ENCODE measurements around the gene SKAP1.
"Not testable (repeated sequence)": the region's sequence is repeated elsewhere in the genome, so short reads cannot be mapped to it uniquely, and the experiment has no call there.

SKAP1 gene

DNA sequence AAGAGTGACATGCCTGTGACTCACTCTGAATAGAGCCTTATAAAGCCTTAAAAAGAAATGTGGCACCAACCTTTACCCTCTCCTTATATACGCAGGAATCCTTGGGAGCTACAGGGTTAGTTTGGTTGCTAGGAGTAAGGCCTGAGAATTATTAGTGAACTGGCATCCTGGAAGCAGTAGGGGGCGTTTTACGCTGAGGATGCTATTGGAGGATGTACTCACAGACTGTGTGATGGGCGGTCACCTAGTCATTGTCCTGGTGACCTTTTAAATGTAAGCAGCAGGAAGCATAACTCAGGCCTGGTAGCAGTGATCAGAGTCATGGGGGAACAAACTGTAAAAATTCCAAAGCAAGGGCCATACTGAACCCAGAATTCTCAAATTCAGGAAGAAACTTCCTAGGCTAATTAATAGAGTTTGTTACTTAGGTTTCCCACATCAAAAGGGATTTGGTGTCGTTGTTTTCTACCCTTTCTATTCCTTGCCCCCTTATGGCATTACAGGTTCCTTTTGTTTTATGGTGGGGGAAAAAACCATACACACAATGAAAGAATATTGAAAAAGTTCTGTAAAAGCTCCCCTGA is 168.6 kb downstream of the SKAP1 start:
- no peaks in the 10 kb centered on the region for H3K9me3 Mint-ChIP-seq
- peak overlapping the region; percentile 54 for H3K27ac Mint-ChIP-seq
- peaks cover 29% of the 10 kb centered on the region for H3K4me1 Mint-ChIP-seq
- DNase-seq, result peak; percentile 16
- no peak for ATAC-seq
- H3K27me3 Mint-ChIP-seq, result no peaks in the 10 kb centered on the region
- H3K4me3 Mint-ChIP-seq, result no peak overlapping the region
- H3K36me3 Mint-ChIP-seq (ENCODE audit: low read depth), result peaks cover 8% of the 10 kb centered on the region

DNA sequence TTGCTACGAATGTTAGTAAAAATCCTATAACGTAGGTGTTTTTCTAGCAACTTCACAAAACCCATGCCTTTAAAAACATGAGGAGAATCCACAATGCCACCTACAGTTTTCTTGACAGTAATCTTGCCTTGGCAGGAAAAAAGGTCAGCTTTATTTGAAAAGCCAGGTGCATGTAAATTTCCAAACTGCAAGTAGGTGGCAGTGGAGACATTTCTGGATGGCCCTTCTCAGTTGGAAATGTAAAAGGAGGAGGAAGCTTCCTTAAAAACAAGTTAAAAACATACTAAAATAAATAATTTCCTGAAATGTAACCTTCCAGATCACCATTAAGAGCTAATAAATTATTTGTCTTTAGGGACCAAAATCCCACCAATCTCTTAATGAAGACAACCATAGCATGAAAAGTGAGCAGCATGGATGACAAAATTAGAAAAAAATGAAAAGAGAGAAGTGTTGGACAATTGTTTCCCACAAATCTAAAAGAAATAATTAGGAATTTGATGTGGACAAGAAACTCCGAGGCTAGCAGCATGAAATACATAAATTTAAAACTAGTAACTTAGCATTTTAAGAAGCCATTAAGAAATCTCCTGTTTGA is 170.2 kb downstream of the SKAP1 start:
- peaks cover 13% of the 10 kb centered on the region for H3K4me1 Mint-ChIP-seq
- no peaks in the 10 kb centered on the region for H3K27me3 Mint-ChIP-seq
- H3K4me3 Mint-ChIP-seq, result no peak overlapping the region
- peaks cover 7% of the 10 kb centered on the region for H3K36me3 Mint-ChIP-seq (ENCODE audit: low read depth)
- DNase-seq (no peak), ATAC-seq (no peak)
- no peaks in the 10 kb centered on the region for H3K9me3 Mint-ChIP-seq
- H3K27ac Mint-ChIP-seq, result no peak overlapping the region

DNA sequence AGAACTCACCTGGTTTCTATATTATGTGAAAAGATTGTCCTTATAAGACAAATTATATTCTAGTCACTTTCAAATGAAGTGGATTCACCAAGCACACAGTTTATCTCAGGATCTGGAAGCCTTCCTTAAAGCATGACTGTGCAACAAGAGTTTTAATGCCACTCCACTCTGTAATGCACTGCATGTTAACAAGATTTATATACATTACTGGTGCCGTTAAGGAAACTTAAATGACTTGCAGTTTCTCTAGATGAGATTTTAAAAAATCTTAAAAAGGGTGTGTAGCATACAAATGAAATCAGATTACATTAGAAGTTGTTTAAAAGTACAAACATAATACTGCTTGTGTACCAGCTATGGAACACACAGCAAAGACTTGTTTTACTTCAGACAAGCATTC is 171.7 kb downstream of the SKAP1 start:
- DNase-seq (no peak), ATAC-seq (no peak)
- H3K27me3 Mint-ChIP-seq, result no peaks in the 10 kb centered on the region
- H3K9me3 Mint-ChIP-seq, result no peaks in the 10 kb centered on the region
- peaks cover 7% of the 10 kb centered on the region for H3K4me1 Mint-ChIP-seq
- no peak overlapping the region for H3K4me3 Mint-ChIP-seq
- no peak overlapping the region for H3K27ac Mint-ChIP-seq
- H3K36me3 Mint-ChIP-seq (ENCODE audit: low read depth), result peaks cover 8% of the 10 kb centered on the region

DNA sequence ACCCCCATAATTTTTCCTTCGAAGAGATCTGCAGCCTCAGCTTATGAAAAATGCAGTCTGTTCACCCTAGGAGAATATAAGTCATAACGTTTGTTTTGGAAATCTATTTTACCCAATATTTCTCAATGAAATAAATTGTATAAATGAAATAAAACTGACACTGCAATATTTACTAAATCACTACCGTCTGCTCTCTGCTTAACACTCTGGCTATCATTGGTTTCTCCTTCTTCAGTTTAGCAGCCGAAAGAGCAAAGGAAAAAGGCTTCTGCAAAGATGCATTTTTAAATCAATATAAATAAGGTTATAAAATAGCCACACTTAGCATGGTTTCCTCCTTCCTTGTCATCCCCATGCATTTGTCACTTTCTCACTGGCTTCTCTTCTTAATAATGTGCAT is 174.3 kb downstream of the SKAP1 start:
- no peak overlapping the region for H3K4me3 Mint-ChIP-seq
- ATAC-seq (no peak), DNase-seq (no peak)
- no peaks in the 10 kb centered on the region for H3K9me3 Mint-ChIP-seq
- H3K36me3 Mint-ChIP-seq (ENCODE audit: low read depth), result peaks cover 8% of the 10 kb centered on the region
- H3K4me1 Mint-ChIP-seq, result no peaks in the 10 kb centered on the region
- H3K27me3 Mint-ChIP-seq, result no peaks in the 10 kb centered on the region
- no peak overlapping the region for H3K27ac Mint-ChIP-seq

GRCh38 chr17:48254896-48255295 is 175.1 kb downstream of the SKAP1 start:
- Mint-ChIP-seq H3K36me3 (ENCODE audit: low read depth) (peaks cover 5% of the 10 kb centered on the region), H3K9me3 (no peaks in the 10 kb centered on the region), H3K4me3 (no peak overlapping the region), H3K27me3 (no peaks in the 10 kb centered on the region), H3K4me1 (no peaks in the 10 kb centered on the region), H3K27ac (no peak overlapping the region)
- DNase-seq (no peak), ATAC-seq (no peak)

- DNase-seq, result no peak
- H3K27ac Mint-ChIP-seq, result no peak overlapping the region
- no peaks in the 10 kb centered on the region for H3K27me3 Mint-ChIP-seq
- peaks cover 5% of the 10 kb centered on the region for H3K36me3 Mint-ChIP-seq (ENCODE audit: low read depth)
- no peaks in the 10 kb centered on the region for H3K4me1 Mint-ChIP-seq
- no peak overlapping the region for H3K4me3 Mint-ChIP-seq
- no peaks in the 10 kb centered on the region for H3K9me3 Mint-ChIP-seq
- ATAC-seq, result no peak
Measured at GRCh38 chr17:48253975-48254374, 176.0 kb downstream of the SKAP1 start.

- Mint-ChIP-seq H3K4me1 (no peaks in the 10 kb centered on the region), H3K27ac (no peak overlapping the region), H3K4me3 (no peak overlapping the region), H3K27me3 (no peaks in the 10 kb centered on the region), H3K9me3 (no peaks in the 10 kb centered on the region), H3K36me3 (ENCODE audit: low read depth) (peaks cover 5% of the 10 kb centered on the region)
- no peak for DNase-seq
- ATAC-seq, result no peak
Measured at GRCh38 chr17:48251950-48252349, 178.1 kb downstream of the SKAP1 start.

GRCh38 chr17:48250949-48251348 is 179.1 kb downstream of the SKAP1 start:
- Mint-ChIP-seq H3K4me3 (no peak overlapping the region), H3K9me3 (no peaks in the 10 kb centered on the region), H3K36me3 (ENCODE audit: low read depth) (peaks cover 3% of the 10 kb centered on the region), H3K4me1 (no peaks in the 10 kb centered on the region), H3K27me3 (no peaks in the 10 kb centered on the region), H3K27ac (no peak overlapping the region)
- ATAC-seq (no peak), DNase-seq (no peak)

- not testable (repeated sequence) for H3K4me1 Mint-ChIP-seq; H3K4me3 Mint-ChIP-seq; H3K36me3 Mint-ChIP-seq (ENCODE audit: low read depth); ATAC-seq; DNase-seq; H3K9me3 Mint-ChIP-seq; H3K27me3 Mint-ChIP-seq; H3K27ac Mint-ChIP-seq
Measured at GRCh38 chr17:48250059-48250458, 180.0 kb downstream of the SKAP1 start.

- Mint-ChIP-seq H3K4me1 (peaks cover 21% of the 10 kb centered on the region), H3K9me3 (no peaks in the 10 kb centered on the region), H3K4me3 (no peak overlapping the region), H3K27me3 (no peaks in the 10 kb centered on the region), H3K36me3 (ENCODE audit: low read depth) (no peaks in the 10 kb centered on the region), H3K27ac (no peak overlapping the region)
- no peak for ATAC-seq
- DNase-seq, result no peak
Measured at GRCh38 chr17:48247603-48248002, 182.4 kb downstream of the SKAP1 start.

GRCh38 chr17:48247038-48247437 is 183.0 kb downstream of the SKAP1 start:
- Mint-ChIP-seq H3K4me1 (peaks cover 22% of the 10 kb centered on the region), H3K27me3 (no peaks in the 10 kb centered on the region), H3K27ac (no peak overlapping the region), H3K36me3 (ENCODE audit: low read depth) (no peaks in the 10 kb centered on the region), H3K4me3 (no peak overlapping the region), H3K9me3 (no peaks in the 10 kb centered on the region)
- DNase-seq (no peak), ATAC-seq (no peak)

DNA sequence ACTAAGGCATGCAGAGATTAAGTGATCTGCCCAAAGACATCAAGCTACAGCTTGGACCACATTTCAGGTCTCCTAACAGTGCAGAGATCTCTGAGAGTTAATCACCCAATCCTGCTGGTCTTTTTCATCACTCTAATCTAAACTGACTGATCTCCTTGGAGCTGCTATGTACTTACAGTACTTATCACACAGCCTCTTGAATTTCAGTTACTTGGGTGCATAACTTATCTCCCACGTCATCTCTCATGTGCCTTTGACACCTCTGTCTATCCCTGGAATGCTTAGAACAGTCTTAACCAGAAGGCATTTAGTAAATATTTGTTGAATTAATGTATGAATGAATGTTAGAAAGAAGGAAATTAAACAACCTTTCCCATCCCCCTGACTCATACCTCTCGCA is 183.4 kb downstream of the SKAP1 start:
- no peak overlapping the region for H3K27ac Mint-ChIP-seq

GRCh38 chr17:48245465-48246033 is 184.5 kb downstream of the SKAP1 start:
- not testable (repeated sequence) for DNase-seq; H3K4me3 Mint-ChIP-seq; H3K27me3 Mint-ChIP-seq; H3K9me3 Mint-ChIP-seq; H3K36me3 Mint-ChIP-seq (ENCODE audit: low read depth); H3K27ac Mint-ChIP-seq; ATAC-seq
- peaks cover 37% of the 10 kb centered on the region for H3K4me1 Mint-ChIP-seq

More for the DNA sequence above, 183.4 kb downstream of the SKAP1 start:
- no peak for ATAC-seq
- H3K4me1 Mint-ChIP-seq, result peaks cover 26% of the 10 kb centered on the region
- no peak for DNase-seq
- H3K36me3 Mint-ChIP-seq (ENCODE audit: low read depth), result peaks cover 2% of the 10 kb centered on the region
- no peaks in the 10 kb centered on the region for H3K27me3 Mint-ChIP-seq
- no peaks in the 10 kb centered on the region for H3K9me3 Mint-ChIP-seq
- H3K4me3 Mint-ChIP-seq, result no peak overlapping the region

DNA sequence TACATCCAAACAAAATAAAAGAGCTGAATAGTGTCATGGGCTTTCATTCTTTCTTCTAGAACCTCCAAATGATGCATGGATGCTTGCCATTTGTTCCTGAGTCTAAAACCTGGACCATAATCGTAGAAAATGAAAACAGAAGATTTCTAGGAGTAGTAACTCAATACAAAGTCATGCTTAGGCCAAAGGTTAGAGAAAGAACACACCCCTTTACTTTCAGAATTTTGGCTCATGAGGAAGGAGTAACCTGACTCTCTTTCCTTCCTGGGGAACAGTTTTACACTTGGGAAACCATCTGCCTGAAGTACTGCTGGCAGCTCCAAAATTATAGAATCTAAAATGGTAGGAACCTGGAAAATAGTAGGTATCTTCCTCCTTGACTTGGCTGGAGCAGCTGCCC is 185.2 kb downstream of the SKAP1 start:
- DNase-seq (no peak), ATAC-seq (no peak)
- no peaks in the 10 kb centered on the region for H3K27me3 Mint-ChIP-seq
- H3K36me3 Mint-ChIP-seq (ENCODE audit: low read depth), result peaks cover 2% of the 10 kb centered on the region
- peaks cover 43% of the 10 kb centered on the region for H3K4me1 Mint-ChIP-seq
- H3K4me3 Mint-ChIP-seq, result no peak overlapping the region
- H3K27ac Mint-ChIP-seq, result no peak overlapping the region
- H3K9me3 Mint-ChIP-seq, result no peaks in the 10 kb centered on the region

GRCh38 chr17:48244121-48244711 is 185.8 kb downstream of the SKAP1 start:
- Mint-ChIP-seq H3K36me3 (ENCODE audit: low read depth) (peaks cover 2% of the 10 kb centered on the region), H3K4me1 (peaks cover 49% of the 10 kb centered on the region), H3K4me3 (no peak overlapping the region), H3K27me3 (no peaks in the 10 kb centered on the region), H3K27ac (peak overlapping the region; percentile 13), H3K9me3 (no peaks in the 10 kb centered on the region)
- DNase-seq (no peak), ATAC-seq (no peak)
